ENCODE measurements around the gene SAT2.
"Not testable (repeated sequence)": the region's sequence is repeated elsewhere in the genome, so short reads cannot be mapped to it uniquely, and the experiment has no call there.

DNA sequence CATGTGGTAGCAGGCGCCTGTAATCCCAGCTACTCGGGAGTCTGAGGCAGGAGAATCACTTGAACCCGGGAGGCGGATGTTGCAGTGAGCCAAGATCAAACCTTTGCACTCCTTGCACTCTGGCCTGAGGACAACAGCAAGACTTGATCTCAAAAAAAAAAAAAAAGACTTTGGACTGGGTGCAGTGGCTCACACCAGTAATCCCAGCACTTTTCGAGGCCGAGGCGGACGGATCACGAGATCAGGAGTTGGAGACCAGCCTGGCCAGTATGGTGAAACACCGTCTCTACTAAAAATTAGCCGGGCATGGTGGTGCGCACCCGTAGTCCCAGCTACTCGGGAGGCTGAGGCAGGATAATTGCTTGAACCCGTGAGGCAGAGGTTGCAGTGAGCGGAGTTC lies 1.9 kb downstream of the SAT2 start:
- TF ChIP-seq, protein P1, sequence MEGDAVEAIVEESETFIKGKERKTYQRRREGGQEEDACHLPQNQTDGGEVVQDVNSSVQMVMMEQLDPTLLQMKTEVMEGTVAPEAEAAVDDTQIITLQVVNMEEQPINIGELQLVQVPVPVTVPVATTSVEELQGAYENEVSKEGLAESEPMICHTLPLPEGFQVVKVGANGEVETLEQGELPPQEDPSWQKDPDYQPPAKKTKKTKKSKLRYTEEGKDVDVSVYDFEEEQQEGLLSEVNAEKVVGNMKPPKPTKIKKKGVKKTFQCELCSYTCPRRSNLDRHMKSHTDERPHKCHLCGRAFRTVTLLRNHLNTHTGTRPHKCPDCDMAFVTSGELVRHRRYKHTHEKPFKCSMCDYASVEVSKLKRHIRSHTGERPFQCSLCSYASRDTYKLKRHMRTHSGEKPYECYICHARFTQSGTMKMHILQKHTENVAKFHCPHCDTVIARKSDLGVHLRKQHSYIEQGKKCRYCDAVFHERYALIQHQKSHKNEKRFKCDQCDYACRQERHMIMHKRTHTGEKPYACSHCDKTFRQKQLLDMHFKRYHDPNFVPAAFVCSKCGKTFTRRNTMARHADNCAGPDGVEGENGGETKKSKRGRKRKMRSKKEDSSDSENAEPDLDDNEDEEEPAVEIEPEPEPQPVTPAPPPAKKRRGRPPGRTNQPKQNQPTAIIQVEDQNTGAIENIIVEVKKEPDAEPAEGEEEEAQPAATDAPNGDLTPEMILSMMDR (optimal IDR thresholded peaks at IDR 0.05 in 1 of 3, IDR thresholded peaks at IDR 0.05 in 1 of 3, conservative IDR thresholded peaks at IDR 0.05 in 1 of 3; ENCODE audit: extremely low read depth in 1 of 3, insufficient read depth in 2 of 3, low read length in 3 of 3): not testable (repeated sequence)
- not testable (repeated sequence) for TF ChIP-seq EZH2 (IDR thresholded peaks at IDR 0.05; ENCODE audit: low read length)

All from keratinocyte (primary cell).